Stimulated activated CD8-positive, alpha-beta memory T cell treated with anti-CD3 and anti-CD28 coated beads, Interleukin-4, amount 100 ng/mL, for 24 hours (primary cell): Measurements from ENCODE around the gene DHCR24.
A peak's percentile ranks its signal among the peaks of the same experiment; 100 is the strongest.
"Not testable (repeated sequence)": the region's sequence is repeated elsewhere in the genome, so short reads cannot be mapped to it uniquely, and the experiment has no call there.

Source experiments
- DNase-seq: peaks from one replicate; pipeline ENCODE4 v3.0.0-alpha.2; 2020; ENCODE audit warnings: low read depth

Gene DHCR24, protein sequence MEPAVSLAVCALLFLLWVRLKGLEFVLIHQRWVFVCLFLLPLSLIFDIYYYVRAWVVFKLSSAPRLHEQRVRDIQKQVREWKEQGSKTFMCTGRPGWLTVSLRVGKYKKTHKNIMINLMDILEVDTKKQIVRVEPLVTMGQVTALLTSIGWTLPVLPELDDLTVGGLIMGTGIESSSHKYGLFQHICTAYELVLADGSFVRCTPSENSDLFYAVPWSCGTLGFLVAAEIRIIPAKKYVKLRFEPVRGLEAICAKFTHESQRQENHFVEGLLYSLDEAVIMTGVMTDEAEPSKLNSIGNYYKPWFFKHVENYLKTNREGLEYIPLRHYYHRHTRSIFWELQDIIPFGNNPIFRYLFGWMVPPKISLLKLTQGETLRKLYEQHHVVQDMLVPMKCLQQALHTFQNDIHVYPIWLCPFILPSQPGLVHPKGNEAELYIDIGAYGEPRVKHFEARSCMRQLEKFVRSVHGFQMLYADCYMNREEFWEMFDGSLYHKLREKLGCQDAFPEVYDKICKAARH

GRCh38 chr1:54886724-54887664, at the start of gene DHCR24:
Gene DHCR24 (minus strand): TSS chr1:54887195. CDS start chr1:54887119, 76 bp downstream.
- peak; percentile 70 for DNase-seq

DNA sequence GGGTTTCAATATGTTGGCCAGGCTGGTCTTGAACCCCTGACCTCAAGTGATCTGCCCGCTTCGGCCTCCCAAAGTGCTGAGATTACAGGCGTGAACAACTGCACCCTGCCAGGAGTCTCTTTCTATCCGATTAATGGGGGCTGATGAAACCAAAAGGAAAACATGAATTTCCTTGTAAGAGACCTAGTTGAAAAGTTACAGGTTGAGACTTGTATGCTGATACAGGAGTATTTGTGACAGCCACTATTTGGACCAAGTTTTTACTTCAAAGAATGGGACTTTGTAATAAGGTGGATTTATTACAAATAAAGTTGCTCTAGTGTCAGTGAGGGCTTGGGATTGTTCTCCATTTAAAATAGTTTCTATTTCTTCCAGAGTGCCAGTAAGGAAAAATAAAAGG, 49.8 kb upstream of the DHCR24 start:
- no peak for DNase-seq

GRCh38 chr1:54934869-54935268, 47.9 kb upstream of the DHCR24 start:
- no peak for DNase-seq

DNA sequence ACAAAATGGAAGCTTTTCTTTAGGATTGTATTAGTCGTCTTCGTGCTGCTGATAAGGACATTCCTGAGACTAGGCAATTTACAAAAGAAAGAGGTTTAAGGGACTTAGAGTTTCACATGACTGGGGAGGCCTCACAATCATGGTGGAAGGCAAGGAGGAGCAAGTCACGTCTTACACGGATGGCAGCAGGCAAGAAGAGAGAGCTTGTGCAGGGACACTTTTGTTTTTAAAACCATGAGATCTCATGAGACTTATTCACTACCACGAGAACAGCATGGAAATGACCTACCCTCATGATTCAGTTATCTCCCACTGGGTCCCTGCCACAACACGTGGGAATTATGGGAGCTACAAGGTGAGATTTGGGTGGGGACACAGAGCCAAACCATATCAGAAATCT, 47.1 kb upstream of the DHCR24 start:
- not testable (repeated sequence) for DNase-seq

DNA sequence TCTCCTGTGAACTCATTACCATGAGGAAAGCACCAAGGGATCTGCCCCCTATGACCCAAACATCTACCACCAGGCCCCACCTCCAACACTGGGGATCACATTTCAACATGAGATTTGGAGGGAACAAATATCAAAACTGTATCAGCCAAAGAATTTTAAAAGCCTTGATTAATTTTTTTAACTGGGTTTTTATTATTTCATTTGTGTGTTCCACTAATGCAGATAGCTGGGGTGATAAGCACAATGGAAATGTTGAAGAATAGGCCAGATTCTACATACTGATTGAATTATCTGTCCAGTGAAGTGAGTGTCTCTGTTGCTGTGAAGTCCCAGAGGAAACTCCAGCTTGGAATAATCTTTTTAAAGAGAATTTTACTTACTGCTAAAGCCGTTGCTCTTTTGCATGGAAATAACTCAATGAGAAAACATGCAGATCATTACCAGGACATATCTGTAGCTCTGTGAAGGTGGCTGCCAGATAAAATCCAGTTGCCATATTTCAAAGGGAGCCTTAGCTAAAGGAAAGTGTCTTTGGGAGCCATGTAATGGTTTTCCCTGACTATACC, 44.4 kb upstream of the DHCR24 start:
- no peak for DNase-seq

DNA sequence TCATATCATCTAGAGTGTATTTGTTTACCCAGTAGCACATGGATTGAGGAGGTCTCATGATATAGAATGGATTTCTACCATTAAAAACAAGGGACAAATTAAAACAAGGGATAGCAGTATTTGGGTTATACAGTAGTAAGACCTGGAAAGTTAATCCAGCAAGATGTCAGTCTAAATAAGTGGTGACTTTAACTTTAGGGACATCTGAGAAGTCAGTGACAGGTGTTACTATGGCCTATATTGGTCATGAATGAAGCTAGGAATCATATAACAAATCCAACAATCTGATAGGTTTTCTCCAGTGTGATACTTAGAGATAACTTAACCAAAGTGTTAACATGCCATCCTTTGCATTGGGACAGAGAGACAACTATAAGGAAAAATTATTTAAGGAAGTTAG, 42.7 kb upstream of the DHCR24 start:
- DNase-seq = no peak

DNA sequence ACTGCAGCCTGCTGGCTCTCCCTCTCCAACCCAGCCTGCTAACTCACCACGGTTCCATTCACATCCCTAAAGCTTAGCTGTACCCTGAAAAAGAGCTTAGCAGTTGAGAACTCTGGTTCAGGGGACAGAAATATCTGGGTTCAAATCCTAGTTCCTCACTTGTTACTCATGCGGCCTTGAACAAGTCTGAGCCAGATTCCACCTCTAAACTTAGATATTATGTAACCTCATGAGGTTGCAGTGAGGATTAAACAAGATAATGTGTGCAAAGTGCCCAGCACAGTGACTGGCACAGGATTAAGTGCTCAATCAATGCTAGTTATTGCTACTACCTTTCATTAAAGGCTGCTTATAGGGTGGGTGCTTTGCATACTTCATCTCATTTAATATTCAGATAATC, 41.3 kb upstream of the DHCR24 start:
- no peak for DNase-seq

GRCh38 chr1:54927472-54928240, 40.7 kb upstream of the DHCR24 start:
- DNase-seq = no peak

GRCh38 chr1:54926970-54927369, 40.0 kb upstream of the DHCR24 start:
- DNase-seq = no peak

GRCh38 chr1:54922921-54923421, 36.0 kb upstream of the DHCR24 start:
- DNase-seq = no peak

DNA sequence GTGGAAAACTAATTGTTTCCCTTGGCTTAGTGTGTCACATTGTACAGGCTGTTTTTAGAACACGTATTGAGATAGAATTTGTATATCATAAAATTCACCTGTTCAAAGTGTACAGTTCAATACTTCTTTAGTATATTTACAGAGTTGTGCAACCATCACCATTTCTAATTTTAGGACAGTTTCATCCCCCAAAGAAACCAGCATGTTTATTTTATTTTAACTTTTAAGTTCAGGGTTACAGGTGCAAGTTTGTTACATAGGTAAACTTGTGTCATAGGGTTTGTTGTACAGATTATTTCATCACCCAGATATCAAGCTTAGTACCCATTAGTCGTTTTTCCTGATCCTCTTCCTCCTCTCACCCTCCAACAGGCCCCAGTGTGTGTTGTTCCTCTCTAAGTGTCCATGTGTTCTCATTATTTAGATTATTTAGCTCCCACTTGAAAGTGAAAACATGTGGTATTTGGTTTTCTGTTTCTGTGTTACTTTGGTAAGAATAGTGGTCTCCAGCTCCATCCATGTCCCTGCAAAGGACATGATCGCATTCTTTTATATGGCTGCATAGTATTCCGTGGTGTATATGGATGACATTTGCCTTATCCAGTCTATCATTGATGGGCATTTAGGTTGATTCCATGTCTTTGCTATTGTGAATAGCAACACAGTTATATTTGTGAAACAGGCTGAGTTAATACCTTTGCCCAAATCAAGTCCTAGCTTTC, 35.2 kb upstream of the DHCR24 start:
- DNase-seq = no peak

GRCh38 chr1:54919367-54920359, 32.7 kb upstream of the DHCR24 start:
- DNase-seq = no peak

GRCh38 chr1:54911076-54911475, 24.1 kb upstream of the DHCR24 start:
- not testable (repeated sequence) for DNase-seq

DNA sequence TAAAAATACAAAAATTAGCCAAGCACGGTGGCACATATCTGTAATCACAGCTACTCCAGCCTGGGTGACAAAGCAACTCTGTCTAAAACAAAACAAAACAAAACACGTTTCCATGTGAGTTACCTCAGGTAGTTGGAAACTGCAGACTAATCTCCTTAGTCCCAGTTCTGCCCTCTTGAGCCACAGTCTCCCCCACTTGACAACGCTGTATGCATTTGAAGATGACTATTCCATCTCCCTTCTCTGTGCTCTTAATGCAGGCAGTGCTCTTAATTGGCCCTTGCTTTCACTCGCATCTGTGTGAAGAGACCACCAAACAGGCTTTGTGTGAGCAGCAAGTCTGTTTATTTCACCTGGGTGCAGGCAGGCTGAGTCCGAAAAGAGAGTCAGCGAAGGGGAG, 19.6 kb upstream of the DHCR24 start:
- no peak for DNase-seq

DNA sequence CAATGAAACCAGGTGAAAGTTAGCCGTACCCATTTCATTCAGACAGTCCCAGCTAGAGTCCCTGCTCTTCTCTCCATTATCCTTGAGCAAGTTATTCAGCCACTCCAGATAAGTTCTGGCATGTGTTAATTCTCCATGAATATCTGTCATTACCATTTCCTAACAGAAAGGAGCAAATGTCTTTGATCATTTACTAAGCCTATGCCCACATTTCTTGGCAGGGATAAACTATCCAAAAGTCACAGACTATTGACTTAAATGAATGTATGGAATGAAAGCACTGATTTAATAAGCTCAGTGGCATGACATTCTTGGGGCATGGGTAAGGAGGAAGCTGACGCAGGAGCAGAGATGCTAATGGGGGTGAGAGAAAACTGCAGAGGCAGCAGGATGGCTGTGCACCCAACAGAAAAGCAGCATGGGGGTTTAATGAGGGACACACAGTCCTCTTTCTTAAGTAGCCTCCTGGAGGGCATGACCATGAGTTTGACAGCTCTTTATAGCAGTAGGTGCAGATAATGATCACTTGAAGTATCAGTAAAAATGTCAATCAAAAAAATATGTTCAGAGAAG, 17.6 kb upstream of the DHCR24 start:
- DNase-seq = no peak

DNA sequence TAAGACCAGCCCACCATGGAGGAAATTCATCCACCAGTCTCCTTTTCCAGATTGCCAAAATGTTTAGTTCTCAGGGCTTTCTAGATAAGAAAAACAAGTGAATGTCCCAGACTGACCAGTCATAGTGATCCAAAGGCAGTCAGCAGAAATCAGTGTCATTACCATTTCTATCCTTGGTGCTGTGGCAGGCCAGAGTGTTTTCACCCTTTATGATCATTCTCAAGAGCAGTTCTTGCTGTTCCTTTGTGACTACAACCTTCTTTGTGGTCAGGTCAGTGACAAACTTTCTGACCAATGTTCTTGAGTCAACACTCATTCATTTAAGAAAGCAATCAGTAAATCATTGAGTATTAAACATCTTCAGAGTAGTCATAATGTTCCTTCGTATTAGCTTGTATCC, 7.3 kb upstream of the DHCR24 start:
- no peak for DNase-seq

DNA sequence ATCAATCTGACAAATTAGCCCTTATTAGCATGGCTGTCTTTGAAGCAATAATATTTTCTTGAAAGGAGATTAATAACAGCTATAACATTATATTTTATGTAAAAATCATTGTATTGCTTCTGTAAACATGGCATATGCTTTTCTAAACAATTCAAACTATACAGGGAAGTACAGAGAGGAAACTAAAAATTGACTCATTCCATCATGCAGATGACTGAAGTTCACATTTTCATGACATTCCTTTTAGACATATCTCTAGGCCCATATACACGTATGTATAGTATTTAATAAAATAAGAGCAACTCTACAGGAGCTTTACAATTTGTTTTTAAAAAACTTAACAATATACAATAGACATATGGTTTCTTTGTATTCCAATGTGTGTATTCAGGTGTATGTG, 5.6 kb upstream of the DHCR24 start:
- DNase-seq = no peak

DNA sequence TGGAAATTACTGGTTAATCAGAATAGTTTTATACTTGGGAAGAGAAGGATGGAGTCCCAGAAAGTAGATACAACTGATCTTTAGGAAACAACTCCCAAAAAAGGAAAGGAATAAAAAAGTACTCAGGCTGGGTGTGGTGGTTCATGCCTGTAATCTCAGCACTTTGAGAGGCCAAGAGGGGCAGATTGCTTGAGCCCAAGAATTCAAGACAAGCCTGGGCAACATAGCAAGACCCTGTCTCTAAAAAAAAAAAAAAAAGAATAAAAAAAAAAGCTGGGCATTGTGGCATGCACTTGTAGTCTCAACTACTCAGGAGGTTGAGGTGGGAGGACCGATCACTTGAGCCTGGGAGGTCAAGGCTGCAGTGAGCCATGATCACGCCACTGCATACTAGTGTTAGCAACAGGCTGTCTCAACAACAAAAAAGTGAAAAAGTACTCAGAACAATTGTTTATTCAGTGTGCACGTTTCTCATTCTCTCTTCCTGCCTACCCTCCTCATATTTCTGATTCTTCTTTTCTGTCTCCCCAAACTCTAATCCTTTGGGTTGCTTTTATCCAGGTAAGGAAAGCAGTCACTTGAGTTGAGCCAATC, 2.2 kb upstream of the DHCR24 start:
- no peak for DNase-seq
